SK-N-SH treated with all-trans-retinoic acid at 6 μM for 48 hours (cell line): Measurements from ENCODE around the gene CEP128.

ENCODE experiments used
- ARNTL ChIP-seq: fragments of 450-650 bp; formaldehyde crosslinking; IDR thresholded peaks from 2 replicates; pipeline ENCODE4 v1.5.0; 2020; ENCODE audit warnings: low read depth, mild to moderate bottlenecking, moderate library complexity, borderline replicate concordance
- OSR1 ChIP-seq: fragments of 250-450 bp; sonication (Bioruptor Pico); IDR thresholded peaks from 2 replicates; pipeline ENCODE4 v1.8.0; 2022; ENCODE audit warnings: moderate library complexity, mild to moderate bottlenecking, inconsistent platforms
- RARB ChIP-seq: fragments of 250-450 bp; sonication (Bioruptor Pico); IDR thresholded peaks from 2 replicates; pipeline ENCODE4 v1.8.0; 2021; ENCODE audit warnings: mild to moderate bottlenecking, moderate library complexity
- TOX ChIP-seq: fragments of 250-450 bp; sonication (Bioruptor Pico); IDR thresholded peaks from 2 replicates; pipeline ENCODE4 v1.8.0; 2021; ENCODE audit warnings: mild to moderate bottlenecking, moderate library complexity, borderline replicate concordance
- ZC3H10 ChIP-seq: fragments of 250-450 bp; sonication (Bioruptor Pico); IDR thresholded peaks from 2 replicates; pipeline ENCODE4 v1.5.1; 2021; ENCODE audit warnings: mild to moderate bottlenecking, moderate library complexity
- ZFP3 ChIP-seq: fragments of 250-450 bp; sonication (Bioruptor Pico); IDR thresholded peaks from 2 replicates; pipeline ENCODE4 v1.5.0; 2020; ENCODE audit warnings: mild to moderate bottlenecking, moderate library complexity
- ZFP30 ChIP-seq: fragments of 450-650 bp; formaldehyde crosslinking; IDR thresholded peaks from 2 replicates; pipeline ENCODE4 v1.5.0; 2022; ENCODE audit warnings: mild to moderate bottlenecking, moderate library complexity
- ZNF565 ChIP-seq: fragments of 450-650 bp; formaldehyde crosslinking; conservative IDR thresholded peaks from 2 replicates; pipeline ENCODE4 v1.5.0; 2020; ENCODE audit warnings: low read depth, mild to moderate bottlenecking, moderate library complexity
- TF ChIP-seq, protein P1 (sequence below): fragments of 250-450 bp; sonication (Bioruptor Pico); IDR thresholded peaks from 2 replicates; pipeline ENCODE4 v1.8.0; 2020; ENCODE audit warnings: mild to moderate bottlenecking, moderate library complexity, borderline replicate concordance
- TF ChIP-seq, protein P2 (sequence below): fragments of 250-450 bp; sonication (Bioruptor Pico); IDR thresholded peaks from 2 replicates; pipeline ENCODE4 v1.8.0; 2021; ENCODE audit warnings: low read depth, mild to moderate bottlenecking, moderate library complexity, borderline replicate concordance
- TF ChIP-seq, protein P3 (sequence below): fragments of 250-450 bp; sonication (Bioruptor Pico); IDR thresholded peaks from 2 replicates; pipeline ENCODE4 v1.5.1; 2020; ENCODE audit warnings: low read depth, mild to moderate bottlenecking, moderate library complexity

DNA sequence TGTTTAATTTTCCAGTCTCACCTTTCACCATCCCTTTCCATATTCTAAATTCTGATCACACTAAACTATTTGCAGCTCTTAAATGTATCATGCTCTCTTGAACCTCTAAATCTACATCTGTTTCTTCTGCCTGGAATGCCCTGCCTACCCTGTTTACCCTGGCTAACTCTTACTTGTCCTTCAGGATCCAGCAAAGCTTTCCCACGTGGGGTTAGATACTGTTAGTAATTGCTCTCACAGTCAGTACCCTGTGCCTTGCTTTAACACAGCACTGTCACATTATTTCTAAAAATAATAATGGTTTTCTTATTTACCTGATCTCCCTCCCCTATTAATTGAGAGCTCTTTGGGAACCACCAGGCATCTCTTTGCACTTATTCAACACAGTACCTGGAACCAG is 333.0 kb downstream of the CEP128 start:
- TF ChIP-seq TOX (CRISPR knock-in tag) (no peak), ZNF565 (CRISPR knock-in tag) (no peak), ARNTL (CRISPR knock-in tag) (no peak), ZFP3 (CRISPR knock-in tag) (no peak), ZC3H10 (CRISPR knock-in tag) (no peak), OSR1 (CRISPR knock-in tag) (no peak), RARB (no peak), ZFP30 (no peak)
- TF ChIP-seq, protein P1, sequence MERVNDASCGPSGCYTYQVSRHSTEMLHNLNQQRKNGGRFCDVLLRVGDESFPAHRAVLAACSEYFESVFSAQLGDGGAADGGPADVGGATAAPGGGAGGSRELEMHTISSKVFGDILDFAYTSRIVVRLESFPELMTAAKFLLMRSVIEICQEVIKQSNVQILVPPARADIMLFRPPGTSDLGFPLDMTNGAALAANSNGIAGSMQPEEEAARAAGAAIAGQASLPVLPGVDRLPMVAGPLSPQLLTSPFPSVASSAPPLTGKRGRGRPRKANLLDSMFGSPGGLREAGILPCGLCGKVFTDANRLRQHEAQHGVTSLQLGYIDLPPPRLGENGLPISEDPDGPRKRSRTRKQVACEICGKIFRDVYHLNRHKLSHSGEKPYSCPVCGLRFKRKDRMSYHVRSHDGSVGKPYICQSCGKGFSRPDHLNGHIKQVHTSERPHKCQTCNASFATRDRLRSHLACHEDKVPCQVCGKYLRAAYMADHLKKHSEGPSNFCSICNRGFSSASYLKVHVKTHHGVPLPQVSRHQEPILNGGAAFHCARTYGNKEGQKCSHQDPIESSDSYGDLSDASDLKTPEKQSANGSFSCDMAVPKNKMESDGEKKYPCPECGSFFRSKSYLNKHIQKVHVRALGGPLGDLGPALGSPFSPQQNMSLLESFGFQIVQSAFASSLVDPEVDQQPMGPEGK (CRISPR knock-in tag), result no peak
- TF ChIP-seq, protein P2, sequence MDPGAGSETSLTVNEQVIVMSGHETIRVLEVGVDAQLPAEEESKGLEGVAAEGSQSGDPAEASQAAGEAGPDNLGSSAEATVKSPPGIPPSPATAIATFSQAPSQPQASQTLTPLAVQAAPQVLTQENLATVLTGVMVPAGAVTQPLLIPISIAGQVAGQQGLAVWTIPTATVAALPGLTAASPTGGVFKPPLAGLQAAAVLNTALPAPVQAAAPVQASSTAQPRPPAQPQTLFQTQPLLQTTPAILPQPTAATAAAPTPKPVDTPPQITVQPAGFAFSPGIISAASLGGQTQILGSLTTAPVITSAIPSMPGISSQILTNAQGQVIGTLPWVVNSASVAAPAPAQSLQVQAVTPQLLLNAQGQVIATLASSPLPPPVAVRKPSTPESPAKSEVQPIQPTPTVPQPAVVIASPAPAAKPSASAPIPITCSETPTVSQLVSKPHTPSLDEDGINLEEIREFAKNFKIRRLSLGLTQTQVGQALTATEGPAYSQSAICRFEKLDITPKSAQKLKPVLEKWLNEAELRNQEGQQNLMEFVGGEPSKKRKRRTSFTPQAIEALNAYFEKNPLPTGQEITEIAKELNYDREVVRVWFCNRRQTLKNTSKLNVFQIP (CRISPR knock-in tag), result no peak
- TF ChIP-seq, protein P3, sequence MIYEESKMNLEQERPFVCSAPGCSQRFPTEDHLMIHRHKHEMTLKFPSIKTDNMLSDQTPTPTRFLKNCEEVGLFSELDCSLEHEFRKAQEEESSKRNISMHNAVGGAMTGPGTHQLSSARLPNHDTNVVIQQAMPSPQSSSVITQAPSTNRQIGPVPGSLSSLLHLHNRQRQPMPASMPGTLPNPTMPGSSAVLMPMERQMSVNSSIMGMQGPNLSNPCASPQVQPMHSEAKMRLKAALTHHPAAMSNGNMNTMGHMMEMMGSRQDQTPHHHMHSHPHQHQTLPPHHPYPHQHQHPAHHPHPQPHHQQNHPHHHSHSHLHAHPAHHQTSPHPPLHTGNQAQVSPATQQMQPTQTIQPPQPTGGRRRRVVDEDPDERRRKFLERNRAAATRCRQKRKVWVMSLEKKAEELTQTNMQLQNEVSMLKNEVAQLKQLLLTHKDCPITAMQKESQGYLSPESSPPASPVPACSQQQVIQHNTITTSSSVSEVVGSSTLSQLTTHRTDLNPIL, result no peak
